ENCODE results near the gene MATN1.

MATN1 gene

GRCh38 chr1:30670240-30671060, 52.9 kb downstream of the MATN1 start:
- no peak overlapping the region for H3K4me2 ChIP-seq (ENCODE audit: low read length)
- H3K4me3 ChIP-seq (ENCODE audit: low read depth, low read length, poor library complexity, severe bottlenecking) = no peak overlapping the region
- H3K27ac ChIP-seq (ENCODE audit: low read depth, low read length, poor library complexity, severe bottlenecking) = no peak overlapping the region
- TF ChIP-seq CTCF (IDR thresholded peaks at IDR 0.05; ENCODE audit: low read length) = no peak
- TF ChIP-seq EZH2 (IDR thresholded peaks at IDR 0.05; ENCODE audit: borderline replicate concordance, low read length) = no peak
- no peak overlapping the region for H2AFZ ChIP-seq (ENCODE audit: low read length)
- H4K20me1 ChIP-seq (ENCODE audit: insufficient read depth, low read length) = no peaks in the 10 kb centered on the region
- H3K36me3 ChIP-seq (ENCODE audit: insufficient read depth, low read length) = no peaks in the 10 kb centered on the region
- H3K79me2 ChIP-seq (ENCODE audit: insufficient read depth, low read length) = no peaks in the 10 kb centered on the region
- no peaks in the 10 kb centered on the region for H3K9me2 ChIP-seq (ENCODE audit: low read depth, low read length)
- H3K27me3 ChIP-seq (ENCODE audit: insufficient read depth, low read length) = 0 out of 2 replicates have a peak, but pooled peaks cover 3% of the 10 kb centered on the region
- no peaks in the 10 kb centered on the region for H3F3A ChIP-seq (ENCODE audit: insufficient read depth, low read length)
- no peak overlapping the region for H3K9ac ChIP-seq (ENCODE audit: low read length)
- H3K9me3 ChIP-seq (ENCODE audit: low read length) = 0 out of 2 replicates have a peak, but pooled peaks cover 2% of the 10 kb centered on the region
- no peaks in the 10 kb centered on the region for H3K4me1 ChIP-seq (ENCODE audit: insufficient read depth, low read length, severe bottlenecking)

DNA sequence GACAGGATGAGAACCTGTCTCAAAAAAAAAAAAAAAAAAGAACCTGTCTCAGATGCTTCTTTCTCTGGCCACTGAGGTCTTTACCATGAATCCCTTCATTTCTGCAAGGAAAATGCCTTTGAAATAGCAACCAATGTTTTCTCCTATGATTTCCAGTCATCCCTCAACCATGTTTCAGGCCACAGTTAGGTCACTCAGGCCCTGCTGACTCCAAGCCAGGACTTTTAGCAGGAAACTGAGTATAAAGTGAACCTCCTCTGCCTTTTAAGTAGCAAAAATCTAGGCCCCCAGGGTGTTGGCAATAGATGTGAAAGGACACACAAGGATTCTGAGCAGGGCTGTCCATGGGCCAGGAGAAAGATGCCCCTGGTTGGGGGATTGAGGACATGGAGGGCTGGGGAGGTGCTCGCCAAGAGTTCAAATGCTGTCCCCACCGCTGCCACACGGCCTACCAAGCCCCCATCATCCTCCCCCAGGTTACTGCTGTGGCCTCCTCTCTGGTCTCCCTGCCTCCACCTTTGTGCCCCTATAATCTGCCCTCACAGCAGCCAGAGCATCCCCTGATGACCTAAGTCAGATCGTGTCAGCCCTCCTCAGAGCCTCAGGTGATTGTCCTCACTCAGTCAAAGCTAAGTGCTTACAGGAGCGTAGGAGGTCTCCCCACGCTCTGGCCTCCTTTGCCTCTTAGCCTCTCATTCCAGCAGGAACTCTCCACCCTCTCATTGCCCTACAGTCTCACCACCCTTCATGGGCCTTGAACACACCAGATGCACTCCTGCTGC, 54.6 kb downstream of the MATN1 start:
- Histone ChIP-seq H3K4me2 (ENCODE audit: low read length) (no peak overlapping the region), H3K79me2 (ENCODE audit: insufficient read depth, low read length) (no peaks in the 10 kb centered on the region), H3K4me1 (ENCODE audit: insufficient read depth, low read length, severe bottlenecking) (no peaks in the 10 kb centered on the region), H3K27me3 (ENCODE audit: insufficient read depth, low read length) (0 out of 2 replicates have a peak, but pooled peaks cover 1% of the 10 kb centered on the region), H4K20me1 (ENCODE audit: insufficient read depth, low read length) (no peaks in the 10 kb centered on the region), H3K9ac (ENCODE audit: low read length) (no peak overlapping the region), H3F3A (ENCODE audit: insufficient read depth, low read length) (no peaks in the 10 kb centered on the region), H3K36me3 (ENCODE audit: insufficient read depth, low read length) (no peaks in the 10 kb centered on the region), H3K9me3 (ENCODE audit: low read length) (0 out of 2 replicates have a peak, but pooled peaks cover 2% of the 10 kb centered on the region), H3K9me2 (ENCODE audit: low read depth, low read length) (no peaks in the 10 kb centered on the region), H2AFZ (ENCODE audit: low read length) (no peak overlapping the region), H3K4me3 (ENCODE audit: low read depth, low read length, poor library complexity, severe bottlenecking) (no peak overlapping the region), H3K27ac (ENCODE audit: low read depth, low read length, poor library complexity, severe bottlenecking) (no peak overlapping the region)
- TF ChIP-seq EZH2 (IDR thresholded peaks at IDR 0.05; ENCODE audit: borderline replicate concordance, low read length) (no peak), CTCF (IDR thresholded peaks at IDR 0.05; ENCODE audit: low read length) (no peak)

DNA sequence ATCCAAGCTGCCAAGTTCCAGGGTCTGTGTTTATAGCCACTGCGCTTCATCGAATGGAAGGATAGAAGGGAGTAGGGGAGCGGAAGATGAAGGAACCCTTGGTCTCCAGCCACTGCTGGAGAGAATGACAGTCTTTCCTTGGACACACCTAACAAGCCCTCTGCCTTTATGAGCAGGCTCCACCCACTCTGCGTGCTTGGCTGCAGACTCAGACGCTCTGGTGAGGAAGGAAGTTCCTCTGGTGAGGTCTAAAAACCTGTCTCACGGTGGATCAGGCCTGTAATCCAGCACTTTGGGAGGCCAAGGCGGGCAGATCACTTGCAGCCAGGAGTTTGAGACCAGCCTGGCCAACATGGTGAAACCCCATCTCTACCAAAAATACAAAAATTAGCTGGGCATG, 55.4 kb downstream of the MATN1 start:
- no peak overlapping the region for H2AFZ ChIP-seq (ENCODE audit: low read length)
- no peaks in the 10 kb centered on the region for H3F3A ChIP-seq (ENCODE audit: insufficient read depth, low read length)
- H3K36me3 ChIP-seq (ENCODE audit: insufficient read depth, low read length) = no peaks in the 10 kb centered on the region
- H3K9me2 ChIP-seq (ENCODE audit: low read depth, low read length) = no peaks in the 10 kb centered on the region
- TF ChIP-seq CTCF (IDR thresholded peaks at IDR 0.05; ENCODE audit: low read length) (no peak), EZH2 (IDR thresholded peaks at IDR 0.05; ENCODE audit: borderline replicate concordance, low read length) (no peak)
- no peak overlapping the region for H3K4me3 ChIP-seq (ENCODE audit: low read depth, low read length, poor library complexity, severe bottlenecking)
- H3K79me2 ChIP-seq (ENCODE audit: insufficient read depth, low read length) = no peaks in the 10 kb centered on the region
- H3K9me3 ChIP-seq (ENCODE audit: low read length) = 0 out of 2 replicates have a peak, but pooled peaks cover 2% of the 10 kb centered on the region
- no peaks in the 10 kb centered on the region for H4K20me1 ChIP-seq (ENCODE audit: insufficient read depth, low read length)
- H3K27ac ChIP-seq (ENCODE audit: low read depth, low read length, poor library complexity, severe bottlenecking) = no peak overlapping the region
- H3K9ac ChIP-seq (ENCODE audit: low read length) = no peak overlapping the region
- no peaks in the 10 kb centered on the region for H3K27me3 ChIP-seq (ENCODE audit: insufficient read depth, low read length)
- H3K4me2 ChIP-seq (ENCODE audit: low read length) = no peak overlapping the region
- no peaks in the 10 kb centered on the region for H3K4me1 ChIP-seq (ENCODE audit: insufficient read depth, low read length, severe bottlenecking)
